CD4-positive, alpha-beta memory T cell (primary cell): Measurements from ENCODE around the gene GAN. TPM values are rescaled to one million over a fixed set of nuclear protein-coding genes. Genes with fewer than 3 reads are reported as not detected.
A peak's percentile ranks its signal among the peaks of the same experiment; 100 is the strongest.

Experiments used
- CTCF ChIA-PET: fragments of 350-600 bp; sonication (Branson Sonifier 250); formaldehyde crosslinking; loops from one replicate; lab custom pipeline; 2021; ENCODE audit warnings: inconsistent platforms; ENCODE audit not compliant: partially characterized antibody; lab: Charles Lee
- POLR2A ChIA-PET: fragments of 350-600 bp; sonication (Branson Sonifier 250); formaldehyde crosslinking; loops from one replicate; lab custom pipeline; 2021; ENCODE audit not compliant: partially characterized antibody; lab: Charles Lee
- DNase-seq, 5 donors: peaks; one replicate each; pipeline versions ENCODE4 v3.0.0 to v3.0.0-alpha.2; 2020 to 2022; ENCODE audit warnings: mixed read lengths in 1 of 5
- H3K27ac ChIP-seq: one replicate; pipeline ENCODE4 v1.7.0; 2013; ENCODE audit warnings: low read depth, low read length
- H3K27me3 ChIP-seq: 2 replicates; pipeline ENCODE4 v1.7.0; 2013; ENCODE audit warnings: mild to moderate bottlenecking, low read length, moderate library complexity; ENCODE audit not compliant: insufficient read depth
- H3K36me3 ChIP-seq: 2 replicates; pipeline ENCODE4 v1.7.0; 2013; ENCODE audit warnings: mild to moderate bottlenecking, low read length, moderate library complexity; ENCODE audit not compliant: insufficient read depth
- H3K4me1 ChIP-seq: 2 replicates; pipeline ENCODE4 v1.7.0; 2013; ENCODE audit warnings: mild to moderate bottlenecking, low read length, moderate library complexity; ENCODE audit not compliant: insufficient read depth
- H3K4me3 ChIP-seq, 2 donors: one replicate each; pipeline ENCODE4 v1.7.0; 2013; ENCODE audit warnings: low read length in 2 of 2, mild to moderate bottlenecking in 1 of 2
- H3K9me3 ChIP-seq, 2 donors: one replicate each; pipeline ENCODE4 v1.7.0; 2013; ENCODE audit warnings: low read length in 2 of 2, control low read depth in 1 of 2; ENCODE audit not compliant: control insufficient read depth in 1 of 2
- H3K27ac Mint-ChIP-seq, 7 donors: one replicate each; pipeline ENCODE4 v1.8.0; 2020 to 2021; ENCODE audit warnings: mixed read lengths in 7 of 7, mild to moderate bottlenecking in 6 of 7, inconsistent platforms in 3 of 7, moderate library complexity in 3 of 7
- H3K27me3 Mint-ChIP-seq, 2 donors: one replicate each; pipeline ENCODE4 v1.8.0; 2020 to 2021; ENCODE audit warnings: mixed read lengths in 2 of 2
- H3K36me3 Mint-ChIP-seq, 2 donors: one replicate each; pipeline ENCODE4 v1.8.0; 2020 to 2021; ENCODE audit warnings: mixed read lengths in 2 of 2, inconsistent platforms in 1 of 2, mild to moderate bottlenecking in 1 of 2
- H3K4me1 Mint-ChIP-seq, 4 donors: one replicate each; pipeline ENCODE4 v1.8.0; 2020 to 2021; ENCODE audit warnings: mixed read lengths in 4 of 4, mild to moderate bottlenecking in 1 of 4
- H3K4me3 Mint-ChIP-seq, 8 donors: one replicate each; pipeline ENCODE4 v1.8.0; 2020 to 2021; ENCODE audit warnings: mixed read lengths in 8 of 8, mild to moderate bottlenecking in 7 of 8, moderate library complexity in 6 of 8, inconsistent platforms in 3 of 8
- H3K9me3 Mint-ChIP-seq, 8 donors: one replicate each; pipeline ENCODE4 v1.8.0; 2020 to 2021; ENCODE audit warnings: mixed read lengths in 8 of 8, mild to moderate bottlenecking in 5 of 8, inconsistent platforms in 3 of 8, moderate library complexity in 1 of 8
- intact Hi-C: fragments of 100-400 bp; cut with micrococcal nuclease; formaldehyde crosslinking; loops from one replicate; pipeline ENCODE4 v1.15.1; 2023
- polyA plus RNA-seq, 2 donors: library from polyadenylated mRNA; unstranded; fragments of 300-500 nt; fragmentation: Illumina TruSeq; gene quantifications; one replicate each; pipeline ENCODE4 v1.2.3, GENCODE V29; 2021
- total RNA-seq, 2 experiments: library from RNA; stranded (reverse); gene quantifications; one replicate each; pipeline ENCODE4 v1.2.3, GENCODE V29; 2021

Gene GAN
- total and polyA plus RNA-seq, 4 experiments from 2014 or later = 0.97 to 10.8 (median 6.2) TPM

DNA sequence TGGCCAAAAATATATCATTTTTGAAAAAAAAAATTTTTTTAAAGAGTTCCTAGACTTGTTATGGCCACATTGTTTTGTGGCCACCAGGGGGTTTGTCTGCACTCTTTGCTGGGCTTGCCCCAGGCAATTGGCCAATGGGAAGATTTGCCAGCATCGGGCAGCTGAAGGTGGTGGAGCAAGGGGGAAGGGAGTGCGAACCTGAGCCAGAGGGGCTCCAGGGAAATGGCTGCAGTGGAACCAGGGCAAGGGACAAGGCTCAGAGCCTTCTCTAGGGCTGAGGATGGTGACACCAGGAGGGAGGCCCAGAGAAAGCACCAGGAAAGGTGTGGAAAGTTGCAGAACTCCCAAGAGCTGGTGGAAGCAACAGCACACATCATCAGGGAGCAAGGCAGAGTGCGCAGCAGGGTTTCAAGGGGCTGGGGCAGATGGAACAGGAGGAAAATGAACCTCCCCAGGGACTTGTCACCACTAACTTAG is 114.3 kb downstream of the GAN start:
- no peaks in the 10 kb centered on the region for H3K9me3 Mint-ChIP-seq
- Histone ChIP-seq H3K27ac (no peak overlapping the region), H3K36me3 (no peaks in the 10 kb centered on the region), H3K27me3 (no peaks in the 10 kb centered on the region), H3K4me3 (no peak overlapping the region), H3K4me1 (peaks cover 10% of the 10 kb centered on the region), H3K9me3 (no peaks in the 10 kb centered on the region)
- POLR2A ChIA-PET = no interaction called here
- no peak overlapping the region for H3K4me3 Mint-ChIP-seq
- peak overlapping the region in 3 of 7 donors; percentile 46 to 52 (median 48) for H3K27ac Mint-ChIP-seq
- intact Hi-C loops = no loop called here
- H3K27me3 Mint-ChIP-seq = no peaks in the 10 kb centered on the region
- peaks cover 6 to 9% (median 9%) of the 10 kb centered on the region in 4 donors for H3K4me1 Mint-ChIP-seq
- CTCF ChIA-PET = interaction anchor here (0.9 to 1.3 kb wide), 5 partner anchors 41 to 293 kb away, joined by 3 read pairs; no protein-coding TSS in a partner anchor
- no peaks in the 10 kb centered on the region for H3K36me3 Mint-ChIP-seq
- no peak for DNase-seq

DNA sequence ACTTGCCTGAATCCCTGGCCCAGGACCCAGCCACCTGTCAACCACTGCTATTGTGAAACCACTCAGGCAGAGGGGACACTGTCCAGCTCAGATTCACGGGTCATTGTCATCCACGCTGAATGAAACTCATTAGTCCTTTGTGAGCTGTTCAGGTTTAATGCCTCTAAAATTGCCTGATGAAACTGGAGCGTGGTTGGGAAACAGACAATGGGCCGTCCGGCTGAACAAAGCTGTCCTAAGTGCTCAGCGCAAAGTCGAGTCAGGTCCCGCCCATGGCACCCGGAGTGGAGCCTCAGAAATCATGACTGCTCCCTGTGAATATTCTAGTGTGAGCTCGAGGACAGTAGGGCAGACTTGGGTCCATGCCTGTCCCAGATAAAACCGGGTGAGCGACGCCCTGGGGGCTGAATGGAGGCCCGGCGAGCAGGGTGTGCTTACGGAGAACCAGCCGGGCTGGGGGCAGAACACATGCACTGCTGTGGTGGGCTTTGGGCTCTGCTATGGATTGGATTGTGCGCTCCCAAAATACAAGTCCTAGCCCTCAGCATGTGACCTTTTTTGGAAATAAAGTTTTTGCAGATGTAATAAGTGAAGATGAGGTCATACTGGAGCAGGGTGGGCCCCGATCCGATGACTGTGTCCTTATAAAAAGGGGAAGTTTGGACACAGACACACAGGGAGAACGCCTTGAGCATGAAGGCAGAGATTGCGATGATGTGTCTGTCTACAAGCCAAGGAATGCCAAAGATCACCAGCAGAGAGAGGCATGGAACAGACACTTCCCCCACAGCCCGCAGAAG is 117.0 kb downstream of the GAN start:
- H3K27ac ChIP-seq = no peak overlapping the region
- POLR2A ChIA-PET = no interaction called here

DNA sequence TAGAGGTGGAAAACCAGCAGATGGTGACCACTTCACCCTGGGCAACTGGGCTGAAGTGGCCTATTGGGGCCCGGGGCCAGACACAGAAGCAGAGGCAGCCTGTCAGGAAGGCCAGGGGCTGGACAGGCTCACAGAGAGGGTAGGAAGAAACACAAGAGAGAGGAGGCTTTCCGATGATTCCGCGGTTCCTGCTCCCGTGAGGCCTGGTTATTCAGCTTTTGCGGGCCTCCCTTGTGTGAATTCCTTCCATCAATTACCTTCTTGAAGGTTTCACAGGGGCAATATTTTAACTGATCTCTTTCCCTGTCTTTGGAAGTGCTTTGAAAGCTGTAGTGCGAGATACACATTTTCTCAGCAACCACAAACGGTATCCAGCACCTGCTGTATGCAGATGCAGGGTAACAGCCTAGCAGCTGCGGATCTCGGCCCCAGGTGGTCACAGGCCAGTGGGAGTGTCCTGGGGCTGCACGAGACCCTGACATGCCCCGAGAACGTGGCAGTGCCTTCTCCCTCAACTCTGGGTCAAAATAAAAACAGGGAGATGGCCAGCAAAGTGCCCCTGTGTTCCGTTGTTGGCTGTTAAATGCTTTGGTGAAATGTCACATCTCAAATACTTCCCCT is 118.3 kb downstream of the GAN start:
- H3K4me3 Mint-ChIP-seq = no peak overlapping the region
- no peaks in the 10 kb centered on the region for H3K36me3 ChIP-seq
- no peak overlapping the region for H3K27ac Mint-ChIP-seq
- H3K4me1 Mint-ChIP-seq = peaks cover 0 to 2% (median under 1%) of the 10 kb centered on the region in 4 donors
- peaks cover 0 to 2% of the 10 kb centered on the region in 2 donors for H3K27me3 Mint-ChIP-seq
- no peaks in the 10 kb centered on the region for H3K9me3 ChIP-seq
- no peaks in the 10 kb centered on the region for H3K4me1 ChIP-seq
- intact Hi-C loops = no loop called here
- H3K27me3 ChIP-seq = no peaks in the 10 kb centered on the region
- POLR2A ChIA-PET = no interaction called here
- no peak overlapping the region for H3K4me3 ChIP-seq
- DNase-seq = no peak
- H3K9me3 Mint-ChIP-seq = no peaks in the 10 kb centered on the region
- CTCF ChIA-PET = no interaction called here
- H3K27ac ChIP-seq = no peak overlapping the region
- H3K36me3 Mint-ChIP-seq = no peaks in the 10 kb centered on the region

More for the DNA sequence above, 117.0 kb downstream of the GAN start:
- DNase-seq = no peak
- no peak overlapping the region for H3K4me3 ChIP-seq
- H3K4me3 Mint-ChIP-seq = no peak overlapping the region
- intact Hi-C loops = no loop called here
- no peak overlapping the region for H3K27ac Mint-ChIP-seq
- no peaks in the 10 kb centered on the region for H3K27me3 ChIP-seq
- peaks cover 0 to 2% of the 10 kb centered on the region in 2 donors for H3K27me3 Mint-ChIP-seq
- no peaks in the 10 kb centered on the region for H3K36me3 ChIP-seq
- H3K4me1 ChIP-seq = no peaks in the 10 kb centered on the region
- H3K36me3 Mint-ChIP-seq = no peaks in the 10 kb centered on the region
- no peaks in the 10 kb centered on the region for H3K9me3 ChIP-seq
- no peaks in the 10 kb centered on the region for H3K9me3 Mint-ChIP-seq
- CTCF ChIA-PET = no interaction called here
- H3K4me1 Mint-ChIP-seq = peaks cover 0 to 2% (median under 1%) of the 10 kb centered on the region in 4 donors

DNA sequence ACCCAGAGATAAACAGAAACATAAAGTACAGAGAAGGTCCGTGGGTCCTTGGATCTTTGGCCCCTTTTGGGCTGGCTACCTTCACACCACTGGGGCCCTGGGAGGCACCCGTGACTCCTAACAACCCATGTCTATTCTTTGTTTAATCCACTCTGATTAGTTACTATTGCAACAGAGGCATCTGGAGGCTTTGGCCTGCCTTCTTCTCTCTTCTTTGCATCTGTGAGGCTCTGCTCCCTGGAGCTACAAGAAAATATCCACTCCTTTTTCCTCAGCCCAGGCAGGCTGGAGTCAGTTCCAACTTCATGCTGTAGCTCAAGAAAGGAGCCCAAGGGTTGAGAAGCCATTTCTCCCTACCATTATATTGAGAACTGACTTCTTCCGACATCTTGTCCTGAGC is 120.3 kb downstream of the GAN start:
- Histone ChIP-seq H3K9me3 (no peaks in the 10 kb centered on the region), H3K27ac (no peak overlapping the region), H3K27me3 (no peaks in the 10 kb centered on the region), H3K36me3 (no peaks in the 10 kb centered on the region), H3K4me3 (no peak overlapping the region), H3K4me1 (no peaks in the 10 kb centered on the region)
- Mint-ChIP-seq H3K27ac (no peak overlapping the region), H3K27me3 (peaks cover 0 to 2% of the 10 kb centered on the region in 2 donors), H3K4me3 (no peak overlapping the region), H3K4me1 (peaks cover 0 to 1% (median 0%) of the 10 kb centered on the region in 4 donors), H3K36me3 (no peaks in the 10 kb centered on the region), H3K9me3 (no peaks in the 10 kb centered on the region)
- CTCF ChIA-PET = no interaction called here
- POLR2A ChIA-PET = no interaction called here
- intact Hi-C loops = no loop called here
- no peak for DNase-seq

DNA sequence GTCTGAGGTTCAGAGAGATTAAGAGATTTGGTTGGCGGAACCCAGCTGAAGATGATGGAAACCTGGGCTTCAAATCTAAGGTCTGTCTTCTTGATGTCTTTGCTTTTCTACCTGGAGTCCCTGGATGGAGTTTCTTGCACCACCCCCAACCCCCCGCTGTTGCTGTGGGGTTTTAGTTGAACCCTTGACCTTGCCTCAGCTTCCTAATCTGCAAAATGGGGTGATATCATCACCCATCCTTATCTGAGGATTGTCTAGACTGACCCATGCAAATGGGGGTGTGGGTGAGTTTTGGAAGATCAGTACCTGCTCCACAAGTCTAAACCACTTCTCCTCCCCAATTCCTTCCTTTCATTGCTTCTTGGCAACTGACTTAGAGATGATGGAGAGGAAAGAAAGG is 120.8 kb downstream of the GAN start:
- H3K36me3 Mint-ChIP-seq = no peaks in the 10 kb centered on the region
- POLR2A ChIA-PET = no interaction called here
- Histone ChIP-seq H3K4me3 (no peak overlapping the region), H3K27ac (no peak overlapping the region), H3K9me3 (no peaks in the 10 kb centered on the region), H3K4me1 (no peaks in the 10 kb centered on the region), H3K36me3 (no peaks in the 10 kb centered on the region), H3K27me3 (no peaks in the 10 kb centered on the region)
- no peak overlapping the region for H3K27ac Mint-ChIP-seq
- no peaks in the 10 kb centered on the region for H3K9me3 Mint-ChIP-seq
- peaks cover 0 to 2% of the 10 kb centered on the region in 2 donors for H3K27me3 Mint-ChIP-seq
- no peak for DNase-seq
- CTCF ChIA-PET = no interaction called here
- intact Hi-C loops = no loop called here
- peaks cover 0 to 1% (median 0%) of the 10 kb centered on the region in 4 donors for H3K4me1 Mint-ChIP-seq
- no peak overlapping the region for H3K4me3 Mint-ChIP-seq

DNA sequence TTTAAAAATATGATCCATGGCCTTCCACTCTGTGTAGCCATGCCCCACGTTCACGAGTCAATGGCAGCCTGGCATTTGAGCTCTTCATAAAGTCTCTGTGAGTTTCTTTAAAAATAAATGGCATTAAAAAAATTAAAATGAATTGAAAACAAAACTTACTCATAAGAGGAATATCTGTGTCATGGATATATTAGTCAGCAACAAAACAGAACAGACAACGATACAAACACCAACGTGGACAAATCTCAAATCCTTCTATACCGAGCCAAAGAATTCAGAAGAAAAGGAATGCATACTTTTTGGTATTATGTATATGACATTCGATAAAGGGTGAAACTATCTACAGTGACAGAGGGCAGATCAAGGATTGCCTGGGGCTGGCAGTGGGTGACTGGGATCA is 121.6 kb downstream of the GAN start:
- Mint-ChIP-seq H3K27me3 (peaks cover 0 to 2% of the 10 kb centered on the region in 2 donors), H3K36me3 (no peaks in the 10 kb centered on the region), H3K4me1 (peaks cover 0 to 1% (median 0%) of the 10 kb centered on the region in 4 donors), H3K4me3 (no peak overlapping the region), H3K27ac (no peak overlapping the region), H3K9me3 (no peaks in the 10 kb centered on the region)
- intact Hi-C loops = no loop called here
- Histone ChIP-seq H3K4me3 (no peak overlapping the region), H3K27ac (no peak overlapping the region), H3K9me3 (no peaks in the 10 kb centered on the region), H3K36me3 (no peaks in the 10 kb centered on the region), H3K27me3 (no peaks in the 10 kb centered on the region), H3K4me1 (no peaks in the 10 kb centered on the region)
- DNase-seq = no peak
- ChIA-PET POLR2A (no interaction called here), CTCF (no interaction called here)

DNA sequence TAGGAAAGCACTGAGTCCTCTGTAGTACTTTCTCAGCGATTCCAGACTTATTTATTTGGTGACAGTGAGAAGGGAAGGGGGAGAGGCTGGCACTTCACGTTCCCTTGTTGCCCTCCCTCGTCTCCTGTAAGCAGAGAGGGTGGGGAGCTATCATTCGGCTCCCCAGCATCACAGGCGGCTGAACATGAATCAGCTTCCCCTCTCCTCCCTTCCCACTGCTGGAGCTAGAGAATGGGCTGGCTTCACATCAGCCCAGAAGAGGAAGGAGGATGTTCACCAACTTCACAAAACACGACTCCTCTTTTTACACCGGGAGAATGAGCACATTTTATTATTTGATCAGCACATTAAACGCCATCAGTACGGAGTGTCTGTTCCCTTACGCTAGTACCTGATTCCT is 123.1 kb downstream of the GAN start:
- DNase-seq = no peak

More for the DNA sequence above, 123.1 kb downstream of the GAN start:
- Mint-ChIP-seq H3K36me3 (no peaks in the 10 kb centered on the region), H3K9me3 (no peaks in the 10 kb centered on the region), H3K4me1 (peaks cover 0 to 4% (median 3%) of the 10 kb centered on the region in 4 donors), H3K27ac (no peak overlapping the region), H3K27me3 (peaks cover 0 to 2% of the 10 kb centered on the region in 2 donors), H3K4me3 (peak overlapping the region in 1 of 8 donors; percentile 33)
- intact Hi-C loops = no loop called here
- POLR2A ChIA-PET = no interaction called here
- no peaks in the 10 kb centered on the region for H3K36me3 ChIP-seq
- no peaks in the 10 kb centered on the region for H3K4me1 ChIP-seq
- CTCF ChIA-PET = no interaction called here
- H3K27ac ChIP-seq = no peak overlapping the region
- H3K4me3 ChIP-seq = no peak overlapping the region
- H3K27me3 ChIP-seq = no peaks in the 10 kb centered on the region
- no peaks in the 10 kb centered on the region for H3K9me3 ChIP-seq
